ENCODE data around the gene HS3ST4. TPM values are rescaled to one million over a fixed set of nuclear protein-coding genes. Genes with fewer than 3 reads are reported as not detected.
A peak's percentile ranks its signal among the peaks of the same experiment; 100 is the strongest.

The HS3ST4 gene
- total RNA-seq: 1 to 10 TPM; 4.7 to 5.0 TPM
- polyA plus RNA-seq (2013, experiment 1 of 2): 2.0 TPM
- 2.6 TPM for polyA plus RNA-seq (2013, experiment 2 of 2)
- long read RNA-seq, experiment 1, partial matches to known transcripts: 1 of 1 reads
- long read RNA-seq, experiment 1, other reads (novel, unspliced or antisense): 0 of 1 reads
- long read RNA-seq, experiment 2, partial matches to known transcripts: 0 of 2 reads
- long read RNA-seq, experiment 2, other reads (novel, unspliced or antisense): 2 of 2 reads
- long read RNA-seq, experiment 3, partial matches to known transcripts: 0 of 2 reads
- long read RNA-seq, experiment 3, other reads (novel, unspliced or antisense): 2 of 2 reads
- long read RNA-seq, experiment 4: 0 reads

DNA sequence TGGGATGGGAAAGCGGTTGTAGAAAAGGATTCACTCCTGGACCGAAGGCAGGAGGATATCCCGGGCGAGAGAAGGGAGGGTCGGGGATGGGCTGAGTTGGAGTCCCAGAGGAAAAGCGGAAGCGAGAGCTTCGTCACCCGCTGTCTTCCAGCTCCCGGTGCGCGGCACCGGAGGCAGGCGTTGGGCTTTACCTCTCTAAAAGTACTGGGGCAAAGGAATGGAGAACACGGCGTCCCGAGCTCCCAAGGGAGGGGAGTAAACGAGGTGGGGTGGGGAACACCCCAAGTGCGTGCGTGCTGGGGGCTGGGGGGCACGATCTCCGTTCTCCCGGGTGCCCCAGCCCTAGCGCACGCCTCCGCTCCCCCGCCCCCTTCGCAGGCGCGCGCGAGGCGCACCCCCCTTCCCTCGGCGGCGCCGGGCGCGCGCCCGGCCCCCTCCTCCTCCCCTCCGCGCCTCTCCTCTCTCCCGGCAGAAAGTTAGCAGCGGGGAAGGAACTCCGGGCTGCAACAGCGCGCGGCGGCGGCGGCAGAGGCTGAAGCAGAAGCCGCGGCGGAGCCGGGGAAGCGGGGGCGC is at the start of gene HS3ST4:
Gene HS3ST4 (plus strand): TSS at position 441 of the 573 bp plus-strand sequence.
- H3K9me3 ChIP-seq (ENCODE audit: control insufficient read depth, low read length): no peaks in the 10 kb centered on the region
- TF ChIP-seq, protein P1, sequence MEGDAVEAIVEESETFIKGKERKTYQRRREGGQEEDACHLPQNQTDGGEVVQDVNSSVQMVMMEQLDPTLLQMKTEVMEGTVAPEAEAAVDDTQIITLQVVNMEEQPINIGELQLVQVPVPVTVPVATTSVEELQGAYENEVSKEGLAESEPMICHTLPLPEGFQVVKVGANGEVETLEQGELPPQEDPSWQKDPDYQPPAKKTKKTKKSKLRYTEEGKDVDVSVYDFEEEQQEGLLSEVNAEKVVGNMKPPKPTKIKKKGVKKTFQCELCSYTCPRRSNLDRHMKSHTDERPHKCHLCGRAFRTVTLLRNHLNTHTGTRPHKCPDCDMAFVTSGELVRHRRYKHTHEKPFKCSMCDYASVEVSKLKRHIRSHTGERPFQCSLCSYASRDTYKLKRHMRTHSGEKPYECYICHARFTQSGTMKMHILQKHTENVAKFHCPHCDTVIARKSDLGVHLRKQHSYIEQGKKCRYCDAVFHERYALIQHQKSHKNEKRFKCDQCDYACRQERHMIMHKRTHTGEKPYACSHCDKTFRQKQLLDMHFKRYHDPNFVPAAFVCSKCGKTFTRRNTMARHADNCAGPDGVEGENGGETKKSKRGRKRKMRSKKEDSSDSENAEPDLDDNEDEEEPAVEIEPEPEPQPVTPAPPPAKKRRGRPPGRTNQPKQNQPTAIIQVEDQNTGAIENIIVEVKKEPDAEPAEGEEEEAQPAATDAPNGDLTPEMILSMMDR (conservative IDR thresholded peaks at IDR 0.05): no peak
- H3K27me3 Mint-ChIP-seq (ENCODE audit: insufficient read depth): peaks cover 57% of the 10 kb centered on the region
- no peaks in the 10 kb centered on the region for H3K36me3 Mint-ChIP-seq (ENCODE audit: low read depth)
- peak within 1 kb of the TSS; percentile 77 for H3K4me3 Mint-ChIP-seq
- peaks cover 50% of the 10 kb centered on the region for H3K27me3 ChIP-seq (ENCODE audit: control insufficient read depth, insufficient read depth, low read length, poor library complexity, severe bottlenecking)
- peak within 1 kb of the TSS; percentile 76 for H3K27ac Mint-ChIP-seq
- peaks cover 20% of the 10 kb centered on the region for H3K4me1 Mint-ChIP-seq
- H3K36me3 ChIP-seq (ENCODE audit: control insufficient read depth, insufficient read depth, low read length): no peaks in the 10 kb centered on the region
- peak; percentile 85 for DNase-seq
- 0% methylated on average over 2 to 58 of the region's 58 CpGs for WGBS, 2 experiments (ENCODE audit: insufficient coverage in 1 of 2, insufficient read length in 1 of 2)
- H3K27ac ChIP-seq (ENCODE audit: low read depth, low read length): no peak within 1 kb of the TSS
- H3K9me3 Mint-ChIP-seq: no peaks in the 10 kb centered on the region
- H3K4me3 ChIP-seq (ENCODE audit: low read length): peak within 1 kb of the TSS; percentile 79
- H3K9ac ChIP-seq (ENCODE audit: extremely low read depth, low read length, poor library complexity, severe bottlenecking): no peak within 1 kb of the TSS
- H3K4me1 ChIP-seq (ENCODE audit: control insufficient read depth, insufficient read depth, low read length): no peaks in the 10 kb centered on the region

DNA sequence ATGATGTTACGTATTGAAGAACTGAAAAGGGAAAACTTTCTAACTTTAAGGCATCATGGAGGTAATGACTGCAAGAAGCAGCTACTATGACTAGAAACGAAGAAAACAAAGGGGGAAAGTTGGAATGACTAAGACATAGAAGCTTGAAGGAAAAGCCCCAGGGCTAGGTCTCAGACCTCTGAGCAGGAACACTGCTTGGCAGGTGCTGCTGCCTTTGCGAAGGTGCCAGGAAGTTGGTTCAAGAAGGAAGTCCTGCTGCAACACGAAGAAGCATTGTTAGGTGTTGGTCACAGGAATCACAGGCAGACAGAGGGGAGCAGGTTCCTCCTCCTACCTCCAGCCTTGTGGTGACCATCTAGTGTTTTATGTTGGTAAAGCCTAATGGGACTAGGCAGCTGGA is 48.1 kb upstream of the HS3ST4 start:
- Histone ChIP-seq H3K9ac (ENCODE audit: extremely low read depth, low read length, poor library complexity, severe bottlenecking) (no peak overlapping the region), H3K4me1 (ENCODE audit: control insufficient read depth, insufficient read depth, low read length) (no peaks in the 10 kb centered on the region), H3K4me3 (ENCODE audit: low read length) (no peak overlapping the region), H3K27me3 (ENCODE audit: control insufficient read depth, insufficient read depth, low read length, poor library complexity, severe bottlenecking) (no peaks in the 10 kb centered on the region), H3K36me3 (ENCODE audit: control insufficient read depth, insufficient read depth, low read length) (no peaks in the 10 kb centered on the region), H3K9me3 (ENCODE audit: control insufficient read depth, low read length) (peaks cover 10% of the 10 kb centered on the region), H3K27ac (ENCODE audit: low read depth, low read length) (no peak overlapping the region)
- no peak overlapping the region for H3K27ac Mint-ChIP-seq
- DNase-seq: no peak
- TF ChIP-seq, protein P1 (conservative IDR thresholded peaks at IDR 0.05): no peak
- H3K36me3 Mint-ChIP-seq (ENCODE audit: low read depth): no peaks in the 10 kb centered on the region
- H3K27me3 Mint-ChIP-seq (ENCODE audit: insufficient read depth): peaks cover 6% of the 10 kb centered on the region
- 92 to 93% methylated on average over 2 to 4 of the region's 4 CpGs for WGBS, 2 experiments (ENCODE audit: insufficient coverage in 1 of 2, insufficient read length in 1 of 2)
- H3K4me3 Mint-ChIP-seq: no peak overlapping the region
- H3K9me3 Mint-ChIP-seq: peaks cover 7% of the 10 kb centered on the region
- no peaks in the 10 kb centered on the region for H3K4me1 Mint-ChIP-seq

DNA sequence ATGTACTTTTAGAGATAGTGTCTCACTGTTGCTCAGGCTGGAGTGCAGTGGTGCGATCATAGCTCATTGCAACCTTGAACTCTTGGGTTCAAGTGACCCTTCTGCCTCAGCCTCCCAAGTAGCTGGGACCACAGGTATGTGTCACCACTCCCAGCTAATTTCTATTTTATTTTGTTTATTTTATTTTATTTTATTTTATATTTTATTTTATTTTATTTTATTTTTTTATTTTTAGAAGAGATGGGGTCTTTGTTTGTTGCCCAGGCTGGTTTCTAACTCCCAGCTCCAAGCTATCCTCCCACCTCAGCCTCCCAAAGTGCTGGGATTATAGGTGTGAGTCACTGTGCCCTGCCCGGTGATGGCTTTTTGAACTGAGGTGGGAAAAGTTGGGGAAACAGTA is 35.1 kb upstream of the HS3ST4 start:
- no peak overlapping the region for H3K27ac Mint-ChIP-seq
- peaks cover 12% of the 10 kb centered on the region for H3K9me3 ChIP-seq (ENCODE audit: control insufficient read depth, low read length)
- H3K36me3 ChIP-seq (ENCODE audit: control insufficient read depth, insufficient read depth, low read length): no peaks in the 10 kb centered on the region
- H3K27me3 Mint-ChIP-seq (ENCODE audit: insufficient read depth): peaks cover 59% of the 10 kb centered on the region
- TF ChIP-seq, protein P1 (conservative IDR thresholded peaks at IDR 0.05): no peak
- DNase-seq: no peak
- H3K36me3 Mint-ChIP-seq (ENCODE audit: low read depth): no peaks in the 10 kb centered on the region
- WGBS, 2 experiments (ENCODE audit: insufficient coverage in 1 of 2, insufficient read length in 1 of 2): 88 to 100% methylated on average over 1 to 2 of the region's 2 CpGs
- no peak overlapping the region for H3K27ac ChIP-seq (ENCODE audit: low read depth, low read length)
- H3K9me3 Mint-ChIP-seq: peaks cover 7% of the 10 kb centered on the region
- H3K4me3 ChIP-seq (ENCODE audit: low read length): no peak overlapping the region
- peaks cover 45% of the 10 kb centered on the region for H3K27me3 ChIP-seq (ENCODE audit: control insufficient read depth, insufficient read depth, low read length, poor library complexity, severe bottlenecking)
- no peak overlapping the region for H3K9ac ChIP-seq (ENCODE audit: extremely low read depth, low read length, poor library complexity, severe bottlenecking)
- H3K4me1 ChIP-seq (ENCODE audit: control insufficient read depth, insufficient read depth, low read length): no peaks in the 10 kb centered on the region
- H3K4me1 Mint-ChIP-seq: peaks cover 6% of the 10 kb centered on the region
- no peak overlapping the region for H3K4me3 Mint-ChIP-seq
